Left colon (tissue), 2 donors: Measurements from ENCODE around the gene CASP1. TPM values are rescaled to one million over a fixed set of nuclear protein-coding genes. Genes with fewer than 3 reads are reported as not detected.
"Not testable (repeated sequence)": the region's sequence is repeated elsewhere in the genome, so short reads cannot be mapped to it uniquely, and the experiment has no call there.

Source experiments
- ATAC-seq: fragments of 200-7000 bp; cut with Tn5 transposase; one replicate; pipeline ENCODE4 v1.9.1; 2020; ENCODE audit warnings: mild to moderate bottlenecking, moderate library complexity
- DNase-seq, 2 donors: peaks; one replicate each; pipeline ENCODE4 v3.0.0-alpha.2; 2020
- intact Hi-C, 2 donors: fragments of 100-400 bp; cut with DNase I in 1 of 2; cut with micrococcal nuclease in 1 of 2; formaldehyde crosslinking; loops; one replicate each; pipeline versions ENCODE4 v1.11.2 to v1.14.0; 2022; cut with DNase I, micrococcal nuclease
- long read RNA-seq: library from polyadenylated mRNA; unstranded; transcript quantifications from one replicate; pipeline ENCODE4 v2.0.0, GENCODE V29; 2021
- total RNA-seq, 2 donors: library from RNA; stranded (reverse); fragmentation: NEBNext Ultra II Directional; extraction: Animal tissue kit (Norgen Biotek cat#: 25700); gene quantifications; one replicate each; pipeline ENCODE4 v1.2.1, GENCODE V29; 2021
- donor health status: DM: no; HTN: no; CAD: no.
- donor health status: DM: yes; HTN: yes; CAD: no.

The CASP1 gene
- 100 to 1,000 TPM in 1 of 2 donors, 10 to 100 TPM in 1; 41.8 to 135 TPM for total RNA-seq
- long read RNA-seq, transcript CASP1-202 (10 exons, 1,477 nt) = minor isoform, 27 of 128 reads
- long read RNA-seq, transcript CASP1-204 (8 exons, 1,237 nt) = minor isoform, 11 of 128 reads
- long read RNA-seq, transcript CASP1-215 (9 exons, 2,001 nt) = major isoform, 52 of 128 reads
- long read RNA-seq, partial matches to known transcripts = 14 of 128 reads
- long read RNA-seq, other reads (novel, unspliced or antisense) = 24 of 128 reads

GRCh38 chr11:105034813-105035620 is at the start of gene CASP1:
Gene CASP1, minus strand, starts transcription at chr11:105035144. Its CDS starts 31 bp downstream, at chr11:105035113.
- intact Hi-C loops = no loop called here

DNA sequence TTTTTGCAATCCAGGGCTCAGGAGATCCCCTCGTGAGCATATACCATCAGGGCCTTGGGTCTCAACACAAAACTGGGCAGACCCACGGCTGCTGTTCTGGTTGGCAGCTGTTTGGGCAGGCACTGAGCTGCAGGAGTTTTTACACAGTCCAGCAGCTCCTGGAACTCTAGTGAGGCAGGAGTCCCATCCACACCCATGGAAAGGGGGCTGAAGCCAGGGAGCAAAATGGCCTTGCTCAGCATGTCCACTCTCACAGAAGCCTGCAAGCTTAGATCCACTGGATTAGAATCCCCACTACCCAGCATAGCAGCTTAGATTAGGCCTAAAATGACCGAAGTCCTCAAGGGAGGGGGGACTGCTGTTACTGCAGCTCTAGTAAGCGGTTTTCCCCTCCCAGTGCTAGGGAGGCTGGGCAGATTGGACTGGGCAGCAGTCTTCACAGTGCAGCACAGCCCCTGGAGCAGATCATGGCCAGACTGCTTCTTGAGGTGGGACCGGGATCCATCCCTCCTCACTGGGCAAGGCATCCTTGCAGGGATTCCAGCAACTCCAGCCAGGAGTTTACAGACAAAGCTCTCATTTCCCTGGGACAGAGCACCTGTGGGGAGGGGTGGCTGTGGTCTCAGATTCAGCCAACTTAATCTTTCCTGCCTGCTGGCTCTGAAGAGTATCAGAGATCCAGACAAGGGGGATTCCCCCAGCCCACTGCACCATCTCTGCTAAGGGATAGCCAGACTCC is 46.6 kb upstream of the CASP1 start:
- no peak for DNase-seq
- intact Hi-C loops = no loop called here
- no peak for ATAC-seq

More at GRCh38 chr11:105034813-105035620, at the start of gene CASP1:
- DNase-seq = peak; percentile 36 to 48
- ATAC-seq = peak; percentile 95

DNA sequence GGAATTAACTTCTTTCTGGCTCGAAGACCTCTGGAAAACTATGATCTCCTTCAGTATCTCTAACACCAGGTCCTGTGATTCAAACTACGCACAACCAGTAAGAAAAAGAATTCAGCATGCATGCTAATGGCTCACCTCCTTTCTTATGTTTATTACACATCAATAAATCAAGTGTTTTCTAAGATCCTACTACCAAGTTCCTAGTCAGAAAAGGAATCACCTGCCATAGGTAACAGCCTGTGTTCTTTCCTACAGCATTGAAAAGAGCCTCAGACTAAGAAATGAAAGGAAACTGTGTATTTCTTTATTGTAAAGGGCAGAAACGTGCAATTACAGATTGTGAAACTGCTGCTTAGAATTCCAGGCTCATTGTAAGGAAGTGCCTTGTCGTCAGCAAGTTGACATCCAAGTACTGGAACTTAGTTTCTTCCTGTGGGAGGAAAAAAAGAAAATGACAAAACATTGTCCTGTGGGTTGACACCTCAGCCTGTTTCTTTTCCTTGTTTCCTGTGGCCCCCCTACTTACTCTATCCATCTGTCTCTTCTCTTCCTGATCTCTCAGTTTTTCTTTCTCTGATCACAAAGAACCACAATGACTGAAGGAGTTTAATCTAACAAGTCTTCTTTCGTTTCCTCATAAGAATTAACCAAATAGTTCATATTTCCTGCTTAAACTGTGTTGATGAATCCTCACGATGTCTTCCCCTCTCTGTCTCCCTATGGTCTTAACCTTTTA is 45.4 kb upstream of the CASP1 start:
- intact Hi-C loops, DNase-seq: not testable (repeated sequence)
- ATAC-seq = peak; percentile 87

GRCh38 chr11:105078283-105078682 is 43.3 kb upstream of the CASP1 start:
- DNase-seq (no peak), ATAC-seq (no peak)
- intact Hi-C loops = no loop called here

- ATAC-seq, intact Hi-C loops, DNase-seq: not testable (repeated sequence)
Observed at GRCh38 chr11:105077141-105077790, 42.3 kb upstream of the CASP1 start.

DNA sequence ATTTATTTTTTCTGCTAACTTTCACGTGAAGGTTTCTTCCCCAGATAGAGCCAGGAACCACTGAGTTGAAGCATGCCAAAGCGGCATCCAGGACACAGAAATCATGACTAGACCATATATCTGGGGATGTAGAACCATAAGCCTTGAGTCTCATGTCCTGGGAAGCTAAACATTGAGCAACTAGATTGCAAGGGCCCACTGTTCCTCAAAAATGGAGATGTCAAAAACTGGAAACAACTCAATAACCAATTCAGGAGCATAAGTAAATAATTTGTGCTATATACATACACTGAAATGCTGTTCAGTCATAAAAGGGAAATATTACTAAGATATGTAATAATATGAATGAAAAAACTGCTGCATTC is 39.2 kb upstream of the CASP1 start:
- no peak for ATAC-seq
- intact Hi-C loops = no loop called here
- no peak for DNase-seq

GRCh38 chr11:105073456-105074165 is 38.7 kb upstream of the CASP1 start:
- intact Hi-C loops = no loop called here
- no peak for DNase-seq
- ATAC-seq = no peak

DNA sequence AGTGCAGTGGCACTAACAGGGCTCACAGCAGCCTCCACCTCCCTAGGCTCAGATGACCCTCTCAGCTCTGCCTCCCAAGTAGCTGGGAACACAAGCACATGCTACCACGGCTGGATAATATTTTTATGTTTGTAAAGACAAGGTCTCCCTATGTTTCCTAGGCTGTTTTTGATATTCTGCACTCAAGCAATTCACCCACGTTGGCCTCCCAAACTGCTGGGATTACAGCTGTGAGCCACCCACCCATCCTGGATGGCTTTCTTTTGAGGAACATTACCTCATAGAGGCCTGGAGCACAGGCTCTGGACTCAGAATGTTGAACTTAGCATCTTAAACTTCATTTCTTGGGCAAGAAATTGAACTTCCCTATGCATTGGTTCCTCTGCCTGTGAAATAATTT is 37.1 kb upstream of the CASP1 start:
- ATAC-seq, DNase-seq, intact Hi-C loops: not testable (repeated sequence)

GRCh38 chr11:105071089-105071732 is 36.3 kb upstream of the CASP1 start:
- DNase-seq (no peak), ATAC-seq (peak; percentile 32)
- intact Hi-C loops = no loop called here

GRCh38 chr11:105070306-105070705 is 35.4 kb upstream of the CASP1 start:
- DNase-seq (no peak), ATAC-seq (no peak)
- intact Hi-C loops = no loop called here

GRCh38 chr11:105069749-105070148 is 34.8 kb upstream of the CASP1 start:
- DNase-seq, intact Hi-C loops, ATAC-seq: not testable (repeated sequence)

DNA sequence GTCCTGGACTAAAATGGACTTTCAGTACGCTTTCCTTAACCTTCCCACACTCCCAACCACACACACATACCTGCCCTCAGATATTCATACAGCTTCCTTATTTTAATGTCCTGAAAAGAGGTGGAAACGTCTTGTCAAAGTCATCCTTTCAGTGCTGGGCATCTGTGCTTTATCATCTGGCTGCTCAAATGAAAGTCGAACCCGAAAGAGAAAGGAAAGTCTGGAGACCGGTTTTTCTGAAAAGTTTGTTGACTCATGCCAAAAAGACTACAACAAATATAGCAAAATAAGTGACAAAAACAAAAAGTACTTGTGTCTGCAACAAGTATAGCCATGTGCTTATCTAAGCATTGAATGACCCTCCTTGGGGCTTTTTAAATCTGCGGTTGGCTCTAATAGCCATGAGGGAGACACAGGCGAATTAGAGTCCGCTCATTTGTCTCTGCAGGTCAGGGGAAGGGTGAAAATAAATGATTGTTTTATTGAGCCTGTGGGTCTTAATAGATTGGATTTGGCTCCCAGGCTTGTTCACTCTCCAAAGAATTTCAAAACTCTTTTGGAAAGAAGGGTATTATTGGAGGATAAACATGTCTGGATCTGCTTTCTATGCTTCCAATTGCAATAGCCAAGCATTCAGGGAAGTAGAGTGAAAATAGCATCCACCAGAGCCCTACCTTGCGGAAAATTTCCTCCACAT is 28.4 kb upstream of the CASP1 start:
- intact Hi-C loops, ATAC-seq, DNase-seq: not testable (repeated sequence)

GRCh38 chr11:105057432-105057831 is 22.5 kb upstream of the CASP1 start:
- intact Hi-C loops = no loop called here
- no peak for ATAC-seq
- no peak for DNase-seq

DNA sequence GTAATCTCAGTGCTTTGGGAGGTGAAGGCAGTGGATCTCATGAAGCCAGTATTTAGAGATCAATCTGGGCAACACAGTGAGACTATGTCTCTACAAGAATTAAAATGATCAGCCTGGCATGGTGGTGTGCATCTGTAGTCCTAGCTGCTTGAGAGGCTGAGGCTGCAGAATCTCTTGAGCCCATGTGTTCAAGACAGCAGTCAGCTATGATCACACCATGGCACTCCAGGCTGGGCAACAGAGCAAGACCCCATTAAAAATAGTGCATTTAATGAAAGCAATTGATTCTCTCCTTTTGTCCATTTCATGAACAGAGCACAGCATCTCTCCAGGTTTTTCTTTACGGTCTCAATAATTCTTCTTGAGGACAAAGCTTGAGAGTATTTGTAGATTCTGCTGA is 21.5 kb upstream of the CASP1 start:
- ATAC-seq (no peak), DNase-seq (no peak)
- intact Hi-C loops = no loop called here

- ATAC-seq (no peak), DNase-seq (no peak)
- intact Hi-C loops = no loop called here
Observed at GRCh38 chr11:105054723-105055493, 20.0 kb upstream of the CASP1 start.

DNA sequence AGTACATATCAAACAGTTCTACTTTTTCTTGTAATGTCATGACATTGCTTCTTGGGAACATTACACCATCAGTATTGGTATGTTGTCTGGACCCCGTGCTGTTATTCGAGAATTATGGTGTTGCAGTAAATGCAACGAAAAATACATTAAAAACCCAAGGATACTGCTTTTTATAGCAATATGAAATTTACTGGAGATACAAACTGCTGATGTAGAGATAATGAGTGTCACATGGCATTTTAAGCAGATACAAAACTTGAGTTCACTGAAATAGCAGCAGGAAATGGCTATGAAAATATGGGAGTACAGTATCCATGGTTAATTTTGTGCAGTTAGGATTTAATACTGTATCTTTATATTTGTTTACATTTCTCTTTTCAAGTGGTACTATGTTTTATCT is 17.5 kb upstream of the CASP1 start:
- no peak for ATAC-seq
- intact Hi-C loops = no loop called here
- no peak for DNase-seq
